ENCODE measurements around the gene SLC13A2. TPM values are rescaled to one million over a fixed set of nuclear protein-coding genes. Genes with fewer than 3 reads are reported as not detected.

SLC13A2 gene
- total RNA-seq, 1 donor from 2014 or later, result not detected

GRCh38 chr17:28493460-28493859, 20.0 kb downstream of the SLC13A2 start:
- DNase-seq, result no peak

- peak; percentile 77 for DNase-seq
These were observed 21.2 kb downstream of the SLC13A2 start for GRCh38 chr17:28494445-28495188.

- DNase-seq, result no peak
These were observed 22.2 kb downstream of the SLC13A2 start for GRCh38 chr17:28495635-28496034.

- no peak for DNase-seq
These were observed 24.5 kb downstream of the SLC13A2 start for GRCh38 chr17:28497931-28498330.

DNA sequence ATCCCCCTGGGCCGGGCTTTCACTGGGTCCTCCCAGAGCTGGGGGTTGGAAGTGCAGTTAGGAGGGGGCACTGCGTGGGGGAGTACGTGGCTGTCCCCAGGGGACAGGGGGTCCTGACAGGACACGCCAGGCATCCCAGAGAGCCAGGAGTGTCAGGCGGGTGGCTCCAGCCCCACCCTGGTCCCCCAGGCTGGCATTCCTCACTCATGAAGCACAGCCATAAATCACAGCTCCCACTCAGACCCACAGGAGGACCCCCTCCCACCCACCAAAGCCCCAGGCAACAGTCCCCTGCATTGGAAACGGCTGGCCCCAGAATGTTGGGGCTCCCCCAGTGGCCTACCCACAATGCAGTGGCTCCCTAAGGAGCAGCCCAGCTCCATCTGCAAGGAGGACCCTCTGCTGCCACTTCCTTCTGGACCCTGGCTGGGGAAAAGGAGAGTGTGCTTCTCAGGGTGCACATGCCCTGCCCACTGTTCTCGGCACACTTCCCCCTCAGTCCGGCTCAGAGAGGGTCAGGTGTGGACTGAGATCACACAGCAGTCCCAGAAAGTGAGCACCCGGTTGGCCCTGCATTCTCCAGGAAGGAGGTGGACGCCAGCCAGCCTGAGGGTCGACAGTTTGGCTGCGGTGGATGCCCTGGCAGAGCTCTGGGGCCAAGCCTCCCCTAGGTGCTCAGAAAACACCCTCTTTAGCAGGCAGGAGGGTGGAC, 25.4 kb downstream of the SLC13A2 start:
- DNase-seq, result no peak

- DNase-seq, result no peak
These were observed 25.9 kb downstream of the SLC13A2 start for GRCh38 chr17:28499364-28499664.

GRCh38 chr17:28499684-28500357, 26.4 kb downstream of the SLC13A2 start:
- no peak for DNase-seq

DNA sequence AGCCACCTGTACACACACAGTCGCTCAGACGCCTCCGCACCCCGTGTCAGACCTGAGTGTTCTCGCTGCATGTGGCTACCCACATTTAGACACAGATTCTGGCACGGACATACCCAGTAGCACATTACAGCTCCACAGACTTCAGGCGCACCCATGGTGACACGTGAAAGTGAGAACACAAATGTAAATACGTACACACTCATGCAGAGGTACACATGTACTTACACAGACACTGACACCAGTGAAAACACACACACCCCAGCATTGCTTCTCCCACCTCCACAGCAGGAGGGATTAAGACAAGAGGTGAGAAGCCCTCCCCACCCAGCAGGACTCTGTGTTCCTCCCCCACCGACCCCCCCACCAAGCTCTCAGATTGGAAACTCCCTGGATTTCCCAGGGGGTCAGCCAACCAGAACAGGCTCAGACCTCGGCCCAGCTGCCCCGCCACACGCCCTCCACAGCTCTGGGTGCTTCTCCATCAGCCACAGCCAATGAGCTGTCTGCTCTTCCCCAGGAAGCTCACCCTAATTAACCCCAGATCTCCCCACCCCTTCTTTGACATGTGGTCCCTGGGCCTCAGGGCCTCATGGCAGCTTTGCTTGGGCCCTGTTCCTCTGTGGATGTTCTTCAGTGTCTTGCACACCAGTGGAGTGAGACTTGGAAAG, 27.4 kb downstream of the SLC13A2 start:
- DNase-seq, result no peak

GRCh38 chr17:28501421-28502284, 28.2 kb downstream of the SLC13A2 start:
- no peak for DNase-seq

GRCh38 chr17:28503420-28503819, 30.0 kb downstream of the SLC13A2 start:
- no peak for DNase-seq

DNA sequence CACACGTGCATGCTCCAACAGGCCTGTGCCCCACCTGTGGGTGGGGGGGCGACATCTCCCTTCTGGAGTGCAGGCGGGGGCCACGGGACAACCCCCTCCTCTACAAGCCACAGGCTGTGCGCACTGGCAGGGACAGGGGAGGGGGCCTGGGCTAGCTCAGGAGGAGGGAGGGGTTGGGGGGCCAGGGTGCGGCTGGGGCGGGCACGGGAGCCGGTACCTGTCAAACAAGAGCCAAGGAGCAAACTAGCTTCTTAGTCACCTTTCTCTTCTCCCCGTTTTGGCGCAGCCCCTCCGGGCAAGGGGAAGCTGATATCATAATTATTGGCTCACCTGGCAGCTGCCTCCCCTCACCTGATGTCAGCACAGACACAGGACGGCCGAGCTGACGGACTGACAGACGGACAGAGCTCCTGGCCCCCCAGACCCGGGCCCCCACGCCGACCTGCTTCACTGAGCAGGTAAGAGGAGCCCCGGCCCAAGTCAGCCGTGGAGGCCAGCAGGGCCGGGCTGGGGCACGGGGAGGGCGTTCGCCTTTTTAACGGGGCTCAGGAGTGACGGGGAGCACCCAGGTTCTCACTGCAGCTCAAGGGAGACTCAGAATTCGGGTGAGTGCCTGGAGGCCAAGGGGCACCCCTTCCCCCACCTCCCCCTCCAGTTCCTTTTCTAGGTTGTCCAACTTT, 32.7 kb downstream of the SLC13A2 start, which contains the start of gene FOXN1:
Gene FOXN1, plus strand, starts transcription at position 363 of the 680 bp plus-strand sequence. CDS start 17,622 bp downstream, outside the sequence.
- no peak for DNase-seq

- no peak for DNase-seq
These were observed 33.5 kb downstream of the SLC13A2 start for GRCh38 chr17:28506763-28507487.

- DNase-seq, result no peak
These were observed 34.2 kb downstream of the SLC13A2 start for GRCh38 chr17:28507567-28508203.

DNA sequence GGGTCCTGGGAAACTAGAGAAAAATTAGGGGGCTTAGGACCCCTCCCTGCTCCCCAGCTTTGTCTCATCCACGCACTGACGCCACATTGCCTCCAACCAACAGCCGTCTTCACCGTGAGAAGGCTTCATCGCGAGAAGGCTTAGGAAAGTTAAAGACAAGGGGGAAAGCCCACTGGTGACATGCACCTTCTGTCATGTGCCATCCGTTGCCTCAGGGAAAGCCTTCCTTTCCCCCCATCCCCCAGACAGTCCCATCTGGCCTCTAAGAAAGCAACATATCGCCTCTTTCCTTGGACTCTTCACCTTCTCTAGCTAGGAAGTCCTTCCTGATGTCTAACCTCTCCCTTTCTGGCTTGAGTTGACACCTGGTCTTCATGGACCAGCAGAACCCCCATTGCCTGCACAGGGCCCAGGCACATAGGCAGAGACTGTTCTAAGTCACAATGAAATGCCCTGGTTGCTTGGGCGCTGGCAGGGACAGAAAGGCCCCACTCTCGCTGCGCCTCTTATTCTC, 34.8 kb downstream of the SLC13A2 start:
- DNase-seq, result no peak

GRCh38 chr17:28509789-28510188, 36.3 kb downstream of the SLC13A2 start:
- no peak for DNase-seq

DNA sequence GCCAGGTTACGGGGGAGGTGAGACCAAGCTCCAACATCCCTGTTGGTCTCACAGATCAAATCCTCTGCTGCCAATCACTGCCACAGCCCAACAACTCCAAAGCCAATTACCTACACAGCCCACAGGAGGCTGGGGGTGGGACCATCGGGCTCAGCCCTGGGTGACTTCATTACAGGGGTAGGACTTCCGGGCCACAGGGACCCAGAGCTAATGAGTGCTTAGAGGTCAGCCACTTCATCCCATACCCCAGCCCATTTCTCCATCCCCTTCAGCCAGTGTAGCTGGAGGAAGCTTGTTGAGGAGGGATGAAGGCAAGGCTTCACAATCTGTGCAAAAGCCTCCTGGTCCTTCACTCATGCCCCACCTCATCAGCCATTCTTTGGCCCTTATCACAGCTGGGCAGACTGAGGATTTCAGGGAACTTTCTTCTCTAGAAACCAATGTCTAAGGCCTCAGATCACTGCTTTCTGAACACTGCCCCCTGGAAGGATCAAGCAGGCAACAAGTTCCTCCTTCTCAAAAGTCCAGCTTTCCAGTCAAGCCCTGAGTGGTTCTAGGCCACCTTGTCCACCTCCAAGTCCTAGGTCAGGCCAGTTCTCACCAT, 38.5 kb downstream of the SLC13A2 start:
- no peak for DNase-seq

GRCh38 chr17:28513476-28513875, 40.0 kb downstream of the SLC13A2 start:
- DNase-seq, result no peak

- DNase-seq, result no peak
These were observed 41.1 kb downstream of the SLC13A2 start for GRCh38 chr17:28514561-28515002.

DNA sequence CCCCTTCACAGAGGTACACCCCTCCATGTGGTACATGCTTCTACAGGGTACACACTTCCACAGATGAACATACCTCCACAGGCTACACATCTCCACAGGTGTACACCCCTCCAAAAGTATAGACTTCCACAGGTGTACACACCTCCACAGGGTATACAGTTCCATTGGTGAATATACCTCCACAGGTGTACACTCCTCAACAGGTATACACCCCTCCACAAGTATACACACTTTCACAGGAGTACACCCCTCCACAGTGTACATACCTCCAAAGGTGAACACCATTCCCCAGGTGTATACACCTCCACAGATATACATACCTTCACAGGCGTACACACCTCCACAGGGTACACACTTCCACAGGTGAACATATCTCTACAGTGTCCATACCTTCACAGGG, 42.1 kb downstream of the SLC13A2 start:
- DNase-seq, result no peak

GRCh38 chr17:28518132-28518531, 44.7 kb downstream of the SLC13A2 start:
- DNase-seq, result no peak

All from dermis blood vessel endothelial cell (primary cell).